MCF 10A (cell line): ENCODE results near the gene NR2F2. TPM values are rescaled to one million over a fixed set of nuclear protein-coding genes. Genes with fewer than 3 reads are reported as not detected.
A peak's percentile ranks its signal among the peaks of the same experiment; 100 is the strongest.

ENCODE experiments used
- BruUV-seq: library from RNA; stranded (reverse); fragments of 400-500 nt; replicated peaks from 2 replicates; lab custom pipeline; 2021; lab: Mats Ljungman, UMichigan
- CTCF ChIA-PET: fragments of 300-600 bp; sonication (Branson Sonifier 250); formaldehyde crosslinking; extraction: SDS; loops from one replicate; lab custom pipeline; 2021; ENCODE audit warnings: antibody characterized with exemption, inconsistent platforms; lab: Yijun Ruan, JAX
- POLR2A ChIA-PET: fragments of 300-600, 350-650 bp; sonication (Branson Sonifier 250); formaldehyde crosslinking; extraction: SDS; loops from one replicate; lab custom pipeline; 2020; ENCODE audit warnings: antibody characterized with exemption, inconsistent platforms; lab: Yijun Ruan, JAX
- DNase-seq: peaks from one replicate; pipeline ENCODE4 v3.0.0-alpha.2; 2018; ENCODE audit not compliant: unreplicated experiment
- H3K27ac Mint-ChIP-seq: one replicate; pipeline ENCODE4 v1.8.0; 2022; ENCODE audit warnings: mild to moderate bottlenecking, low read depth, mixed read lengths; ENCODE audit not compliant: unreplicated experiment
- H3K27me3 Mint-ChIP-seq: one replicate; pipeline ENCODE4 v1.8.0; 2022; ENCODE audit warnings: mixed read lengths; ENCODE audit not compliant: insufficient read depth, unreplicated experiment
- H3K36me3 Mint-ChIP-seq: one replicate; pipeline ENCODE4 v1.8.0; 2022; ENCODE audit warnings: mild to moderate bottlenecking, moderate library complexity, mixed read lengths; ENCODE audit not compliant: insufficient read depth, unreplicated experiment
- H3K4me1 Mint-ChIP-seq: one replicate; pipeline ENCODE4 v1.8.0; 2022; ENCODE audit warnings: mixed read lengths; ENCODE audit not compliant: insufficient read depth, unreplicated experiment
- H3K4me3 Mint-ChIP-seq: one replicate; pipeline ENCODE4 v1.8.0; 2022; ENCODE audit warnings: mild to moderate bottlenecking, moderate library complexity, mixed read lengths; ENCODE audit not compliant: unreplicated experiment
- H3K9me3 Mint-ChIP-seq: one replicate; pipeline ENCODE4 v1.8.0; 2022; ENCODE audit warnings: mixed read lengths; ENCODE audit not compliant: unreplicated experiment
- CTCF ChIP-seq: fragments of 200-600 bp; IDR thresholded peaks from one replicate; pipeline ENCODE4 v1.8.0; 2022; ENCODE audit warnings: antibody characterized with exemption, mild to moderate bottlenecking; ENCODE audit not compliant: unreplicated experiment
- intact Hi-C: fragments of 100-400 bp; cut with micrococcal nuclease; formaldehyde crosslinking; loops from 2 replicates; pipeline ENCODE4 v1.14.1; 2022
- total RNA-seq: library from RNA; stranded (reverse); gene quantifications from 2 replicates; pipeline ENCODE4 v1.2.3, GENCODE V29; 2022

NR2F2 gene
- total RNA-seq, 1 experiment from 2014 or later, result 10.9 TPM

GRCh38 chr15:96341513-96342405 lies 11.3 kb downstream of the NR2F2 start:
- H3K27ac Mint-ChIP-seq, result peak overlapping the region; percentile 98
- no peak for DNase-seq
- intact Hi-C loops, result no loop called here
- TF ChIP-seq CTCF, result no peak
- H3K9me3 Mint-ChIP-seq, result no peaks in the 10 kb centered on the region
- BruUV-seq, result no TSS peak
- H3K27me3 Mint-ChIP-seq, result no peaks in the 10 kb centered on the region
- peak overlapping the region; percentile 84 for H3K4me3 Mint-ChIP-seq
- H3K4me1 Mint-ChIP-seq, result peaks cover 26% of the 10 kb centered on the region
- peaks cover 16% of the 10 kb centered on the region for H3K36me3 Mint-ChIP-seq
- POLR2A ChIA-PET, result interaction anchor here (0.5 to 9.0 kb wide), 4 partner anchors 12 to 87 kb away, joined by 5 to 156 read pairs (median 8); partner anchors contain the start of gene NR2F2
- CTCF ChIA-PET, result interaction anchor here (0.6 to 2.8 kb wide), 5 partner anchors 14 to 1670 kb away, joined by 3 to 16 read pairs (median 3); no protein-coding TSS in a partner anchor

GRCh38 chr15:96342406-96343112 lies 12.1 kb downstream of the NR2F2 start:
- POLR2A ChIA-PET, result interaction anchor here (9.0 kb wide), 1 partner anchor 13 kb away, joined by 156 read pairs; the partner anchor contains the start of gene NR2F2
- DNase-seq, result no peak
- Mint-ChIP-seq H3K27ac (no peak overlapping the region), H3K9me3 (no peaks in the 10 kb centered on the region), H3K27me3 (no peaks in the 10 kb centered on the region), H3K4me3 (no peak overlapping the region), H3K4me1 (peaks cover 20% of the 10 kb centered on the region), H3K36me3 (peaks cover 13% of the 10 kb centered on the region)
- intact Hi-C loops, result no loop called here
- TF ChIP-seq CTCF, result no peak
- CTCF ChIA-PET, result interaction anchor here (0.6 to 2.8 kb wide), 8 partner anchors 13 to 904 kb away, joined by 3 to 16 read pairs (median 4); no protein-coding TSS in a partner anchor
- BruUV-seq, result no TSS peak

- Mint-ChIP-seq H3K27me3 (no peaks in the 10 kb centered on the region), H3K36me3 (peaks cover 9% of the 10 kb centered on the region), H3K4me1 (peaks cover 14% of the 10 kb centered on the region), H3K27ac (no peak overlapping the region), H3K4me3 (no peak overlapping the region), H3K9me3 (no peaks in the 10 kb centered on the region)
- DNase-seq, result no peak
- no peak for TF ChIP-seq CTCF
- ChIA-PET POLR2A (interaction anchor here (9.0 kb wide), 1 partner anchor 14 kb away, joined by 156 read pairs; the partner anchor contains the start of gene NR2F2), CTCF (interaction anchor here (0.5 to 2.1 kb wide), 8 partner anchors 14 to 903 kb away, joined by 3 to 13 read pairs (median 4); no protein-coding TSS in a partner anchor)
- BruUV-seq, result no TSS peak
- intact Hi-C loops, result no loop called here
Measured at GRCh38 chr15:96343113-96344059, 12.9 kb downstream of the NR2F2 start.
